ENCODE data around the gene NDUFB1.

Gene NDUFB1

DNA sequence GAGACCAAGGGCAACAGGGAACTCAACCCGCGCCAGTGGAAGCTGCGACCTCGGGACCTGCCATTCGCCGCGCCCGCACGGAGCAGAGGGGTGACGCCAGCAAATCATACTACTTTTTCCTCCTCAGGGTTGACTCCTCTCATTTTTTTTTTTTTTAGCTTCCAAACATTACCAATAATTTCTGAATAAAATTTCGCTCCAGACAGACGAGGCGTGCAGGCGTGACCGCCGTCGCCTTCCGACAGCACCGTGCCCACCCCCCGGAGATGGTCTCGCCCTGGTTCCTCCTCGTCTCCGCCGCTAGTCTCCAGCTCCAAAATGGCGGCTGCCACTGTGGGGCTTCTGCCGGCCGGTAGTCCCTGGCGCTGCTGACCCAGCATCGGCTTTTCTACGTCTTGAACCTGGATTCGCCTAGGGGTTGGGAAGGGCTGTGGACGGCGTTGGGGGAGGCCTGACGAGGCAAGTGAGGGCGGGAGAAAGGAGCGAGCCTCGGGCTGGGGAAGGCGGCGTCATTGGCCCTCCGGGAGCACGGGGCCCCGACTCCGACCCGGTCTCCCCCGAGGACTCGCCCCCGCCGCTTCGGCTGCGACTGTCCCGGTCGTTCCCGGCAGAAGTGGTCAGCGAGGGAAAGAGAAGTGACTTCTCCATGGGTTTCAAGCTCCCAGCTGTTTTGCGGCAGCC is at the start of gene NDUFB1, which contains the start of gene CPSF2:
Gene NDUFB1, minus strand, starts transcription at position 37 of the 681 bp plus-strand sequence. CDS start 4,069 bp downstream, outside the sequence.
Gene CPSF2, plus strand, starts transcription at position 300 of the 681 bp plus-strand sequence. CDS start 9,016 bp downstream, outside the sequence.
- peak; percentile 71 for DNase-seq (ENCODE audit: low read depth)

DNA sequence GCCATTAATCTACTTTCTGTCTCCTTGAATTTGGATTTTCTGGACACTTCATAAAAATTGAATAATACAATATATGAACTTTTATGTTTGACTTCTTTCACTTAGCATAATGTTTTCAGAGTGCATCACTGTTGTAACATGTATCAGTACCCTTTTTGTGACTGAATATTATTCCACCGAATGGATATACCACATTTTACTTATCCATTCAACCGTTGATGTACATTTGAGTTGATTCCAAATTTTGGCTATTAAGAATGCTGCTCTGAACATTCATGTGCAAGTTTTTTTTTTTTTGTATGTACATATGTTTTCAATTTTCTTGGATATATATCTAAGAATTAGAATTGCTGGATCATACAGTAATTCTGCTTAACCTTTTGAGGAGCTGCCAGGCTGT is 43.5 kb upstream of the NDUFB1 start:
- DNase-seq (ENCODE audit: low read depth): no peak

DNA sequence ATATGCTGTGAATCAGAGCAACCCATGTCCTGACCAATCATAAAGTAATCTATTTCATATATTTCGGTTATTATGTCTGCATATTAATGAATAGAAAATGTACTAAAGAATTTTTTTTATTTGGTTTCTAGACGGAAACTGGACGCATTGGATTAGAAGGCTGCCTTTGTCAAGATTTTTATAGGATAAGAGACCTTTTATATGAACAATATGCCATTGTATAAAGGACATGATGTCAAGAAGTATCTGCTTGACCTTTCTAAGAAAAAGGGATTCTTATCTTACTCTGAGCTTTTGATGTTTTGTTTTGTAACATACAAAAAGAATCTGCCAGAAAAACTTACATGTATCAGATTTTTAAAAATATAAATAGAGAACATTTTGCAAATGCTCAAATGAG is 40.0 kb upstream of the NDUFB1 start:
- DNase-seq (ENCODE audit: low read depth): no peak

DNA sequence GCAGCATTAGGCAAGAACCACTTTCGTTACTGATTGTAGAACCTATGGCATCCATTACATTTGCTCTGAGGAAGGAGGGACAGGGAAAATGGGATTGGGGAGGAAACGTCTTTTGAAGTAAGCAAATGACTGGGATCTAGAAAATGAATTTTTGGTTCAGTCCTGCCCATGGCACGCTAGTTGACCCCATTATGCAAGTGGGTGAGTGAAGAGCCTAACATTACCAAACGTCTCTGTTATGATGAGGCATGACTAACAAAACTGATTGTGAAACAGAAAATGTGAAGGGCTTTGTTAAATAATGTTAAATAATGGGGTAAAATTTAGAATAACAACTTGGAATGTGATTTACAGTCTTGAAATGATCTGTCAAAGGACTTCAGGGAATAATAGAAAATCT is 39.1 kb upstream of the NDUFB1 start:
- no peak for DNase-seq (ENCODE audit: low read depth)

DNA sequence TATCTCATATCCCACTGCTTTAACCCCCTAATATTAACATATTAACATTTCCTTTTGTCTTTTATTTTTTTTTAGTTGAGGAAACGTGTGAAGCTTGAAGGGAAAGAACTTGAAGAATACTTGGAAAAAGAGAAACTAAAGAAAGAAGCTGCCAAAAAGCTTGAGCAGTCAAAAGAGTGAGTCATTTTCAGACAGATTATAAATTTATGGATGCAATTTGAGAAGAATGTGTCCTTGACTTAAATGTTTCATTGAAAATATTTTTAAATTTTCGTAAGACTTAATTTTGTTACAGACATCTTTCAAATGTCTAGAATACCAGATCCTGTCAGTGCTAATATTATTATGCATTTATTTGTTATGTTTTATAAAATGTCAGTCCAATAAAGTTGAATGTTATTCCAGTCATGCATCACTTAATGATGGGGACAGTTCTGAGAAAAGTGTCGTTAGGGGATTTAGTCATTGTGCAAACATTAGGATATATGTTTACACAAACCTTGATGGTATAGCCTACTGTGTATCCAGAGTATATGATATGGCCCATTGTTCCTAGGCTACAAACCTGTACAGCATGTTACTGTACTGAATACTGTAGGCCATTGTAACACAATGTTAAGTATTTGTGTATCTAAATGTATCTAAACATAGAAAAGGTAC is 32.9 kb upstream of the NDUFB1 start:
- no peak for DNase-seq (ENCODE audit: low read depth)

DNA sequence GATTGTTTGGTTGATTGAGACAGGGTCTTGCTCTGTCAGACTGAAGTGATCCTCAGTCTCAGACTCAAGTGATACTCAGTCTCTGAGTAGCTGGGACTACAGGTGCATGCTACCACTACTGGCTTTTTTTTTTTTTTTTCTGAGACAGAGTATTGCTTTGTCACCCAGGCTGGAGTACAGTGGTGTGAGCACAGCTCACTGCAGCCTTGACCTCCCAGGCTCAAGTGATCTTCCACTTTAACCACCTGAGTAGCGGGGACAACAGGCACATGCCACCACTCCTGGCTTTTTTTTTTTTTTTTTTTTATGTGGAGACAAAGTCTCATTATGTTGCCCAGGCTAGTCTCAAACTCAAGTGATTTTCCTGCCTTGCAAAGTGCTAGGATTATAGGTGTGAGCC is 32.1 kb upstream of the NDUFB1 start:
- no peak for DNase-seq (ENCODE audit: low read depth)

DNA sequence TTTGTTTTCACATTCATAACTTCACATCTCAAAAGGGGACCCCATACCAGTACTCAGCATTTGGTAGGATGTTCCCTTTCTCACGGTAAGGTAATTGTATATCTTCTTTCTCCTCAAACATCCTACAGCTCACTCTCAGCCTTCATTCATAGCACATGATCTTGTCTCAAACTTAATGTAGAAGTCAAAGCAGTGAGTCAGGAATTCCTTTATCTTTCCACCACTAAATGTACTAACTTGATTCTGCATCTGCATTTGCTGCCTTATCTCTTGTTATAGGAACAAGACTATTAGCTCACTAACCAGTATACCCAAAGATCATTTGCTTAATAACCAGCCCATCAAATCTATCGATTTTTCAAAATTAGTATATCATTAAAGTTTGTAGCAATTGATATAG is 23.2 kb upstream of the NDUFB1 start:
- no peak for DNase-seq (ENCODE audit: low read depth)

DNA sequence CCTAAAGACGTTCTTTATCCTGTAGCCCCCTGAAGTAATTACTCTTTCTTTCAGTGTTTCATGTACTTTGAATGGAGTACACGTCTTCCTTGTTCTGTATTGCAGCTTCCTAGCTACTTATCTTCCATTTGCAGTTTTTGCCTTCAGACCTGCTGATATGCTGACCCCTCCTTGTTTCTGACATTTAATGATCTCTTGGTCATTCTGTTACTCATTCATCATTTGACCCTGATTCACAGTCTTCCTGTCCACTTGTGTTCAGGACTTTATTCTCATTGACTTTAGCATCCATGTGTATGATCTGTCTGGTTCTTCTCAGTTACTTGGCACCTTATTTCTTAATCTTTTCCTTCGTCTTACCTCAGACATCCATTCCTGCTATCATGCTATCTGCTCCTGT is 22.5 kb upstream of the NDUFB1 start:
- no peak for DNase-seq (ENCODE audit: low read depth)

DNA sequence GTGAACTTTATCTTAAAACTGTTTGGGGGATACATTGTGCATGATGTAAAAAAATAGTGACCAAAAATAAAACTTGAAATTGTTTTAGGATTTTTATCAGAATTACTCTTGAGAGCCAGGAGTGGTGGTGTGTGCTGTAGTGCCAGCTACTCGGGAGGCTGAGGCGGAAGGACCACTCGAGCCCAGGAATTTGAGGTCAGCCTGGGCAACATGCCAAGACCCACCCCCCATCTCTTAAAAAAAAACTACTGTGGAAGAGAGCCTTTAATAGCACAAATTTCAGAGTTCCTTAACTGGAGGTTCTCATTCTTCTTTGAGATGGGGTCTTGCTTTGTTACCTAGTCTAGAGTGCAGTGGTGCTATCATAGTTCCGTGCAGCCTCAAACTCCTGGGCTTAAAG is 21.8 kb upstream of the NDUFB1 start:
- DNase-seq (ENCODE audit: low read depth): no peak

DNA sequence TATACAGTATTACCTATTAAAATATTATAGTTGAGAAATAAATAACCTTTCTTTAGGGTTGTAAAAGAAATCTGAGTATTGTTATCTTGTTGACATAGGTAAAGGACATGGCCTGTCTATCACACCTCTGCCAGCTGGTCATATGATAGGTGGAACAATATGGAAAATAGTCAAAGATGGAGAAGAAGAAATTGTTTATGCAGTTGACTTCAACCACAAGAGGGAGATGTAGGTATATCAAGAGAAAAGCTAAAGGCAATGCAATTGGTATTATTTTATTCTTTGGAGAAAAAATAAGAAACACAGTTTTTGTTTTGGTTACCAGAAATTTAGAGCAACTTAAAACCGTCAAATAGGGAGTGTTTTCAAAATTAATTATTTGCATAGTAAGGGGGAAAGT is 13.8 kb upstream of the NDUFB1 start:
- no peak for DNase-seq (ENCODE audit: low read depth)

DNA sequence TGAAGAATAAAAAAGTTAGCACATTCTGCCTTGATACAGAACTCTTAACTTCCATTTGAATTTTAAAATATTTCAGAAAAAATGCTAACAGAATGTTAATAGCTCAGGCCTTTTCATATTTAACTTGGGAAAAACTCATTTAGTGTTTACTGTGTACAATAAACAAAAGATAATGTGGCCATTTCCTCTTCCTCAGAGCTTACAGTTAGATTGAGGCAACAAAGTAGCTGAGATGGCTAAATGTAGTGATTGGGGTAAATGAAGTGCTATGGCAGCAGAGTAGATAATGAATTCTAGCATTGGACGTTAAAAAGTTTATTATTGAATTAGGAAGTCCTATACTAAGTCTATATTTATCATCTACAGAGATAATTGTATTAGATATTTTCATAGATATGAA is 12.9 kb upstream of the NDUFB1 start:
- no peak for DNase-seq (ENCODE audit: low read depth)

DNA sequence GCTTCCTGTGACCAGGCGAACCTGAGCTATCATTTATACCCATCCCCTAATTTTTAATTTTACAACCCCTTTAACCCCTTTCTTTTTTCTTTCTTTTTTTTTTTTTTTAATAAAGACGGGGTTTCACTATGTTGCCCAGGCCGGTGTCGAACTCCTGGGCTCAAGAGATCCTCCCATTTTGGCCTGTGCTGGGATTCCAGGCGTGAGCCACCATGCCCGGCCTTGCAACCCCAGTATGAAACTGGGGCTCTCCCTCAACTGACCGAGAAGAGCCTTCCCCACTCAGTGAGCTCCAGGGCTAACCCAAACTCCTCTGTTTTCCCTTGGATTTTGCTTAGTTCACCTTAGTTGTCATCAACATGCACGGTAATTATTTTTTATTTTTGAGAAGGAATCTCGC is 1.3 kb upstream of the NDUFB1 start:
- no peak for DNase-seq (ENCODE audit: low read depth)

DNA sequence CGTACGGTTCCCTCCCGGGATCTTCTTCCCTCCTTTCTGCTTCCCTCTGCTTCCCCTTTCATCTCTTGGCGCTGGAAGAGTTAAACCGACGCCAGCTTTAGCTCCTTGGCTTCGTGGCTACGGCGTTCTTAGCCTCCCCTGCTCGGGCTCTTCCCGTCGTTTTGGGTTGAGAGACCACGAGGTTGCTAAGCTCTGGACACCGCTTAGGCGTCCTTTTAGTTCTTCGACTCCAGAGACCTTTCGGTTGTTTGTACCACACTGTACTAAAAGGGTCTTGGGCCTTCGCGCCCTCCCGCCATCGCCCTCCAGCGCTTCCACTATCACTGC is 808 bp upstream of the NDUFB1 start:
- DNase-seq (ENCODE audit: low read depth): no peak

DNA sequence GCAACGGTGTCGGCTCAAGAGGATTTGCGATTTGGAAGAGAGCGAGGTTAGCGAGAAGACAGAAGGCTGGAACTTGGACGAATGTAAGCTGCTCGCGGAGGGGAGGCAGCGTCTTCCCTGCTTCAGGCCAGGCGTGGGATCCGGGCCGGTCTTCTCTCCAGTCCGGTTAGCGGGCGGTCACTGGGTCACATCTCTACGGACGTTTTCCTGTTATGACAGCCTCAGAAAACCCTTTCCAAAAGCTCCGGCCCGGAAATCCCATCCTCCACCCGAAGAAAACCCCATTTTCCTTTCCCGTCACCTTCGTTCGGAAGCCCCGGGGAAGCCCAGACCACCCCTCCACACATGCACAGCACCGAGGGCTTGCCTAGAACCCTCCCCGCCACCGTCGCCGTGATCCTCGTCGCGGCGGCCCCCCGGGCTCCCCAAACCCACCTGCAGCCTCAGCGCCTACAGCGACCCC is 268 bp downstream of the NDUFB1 start:
- DNase-seq (ENCODE audit: low read depth): no peak

DNA sequence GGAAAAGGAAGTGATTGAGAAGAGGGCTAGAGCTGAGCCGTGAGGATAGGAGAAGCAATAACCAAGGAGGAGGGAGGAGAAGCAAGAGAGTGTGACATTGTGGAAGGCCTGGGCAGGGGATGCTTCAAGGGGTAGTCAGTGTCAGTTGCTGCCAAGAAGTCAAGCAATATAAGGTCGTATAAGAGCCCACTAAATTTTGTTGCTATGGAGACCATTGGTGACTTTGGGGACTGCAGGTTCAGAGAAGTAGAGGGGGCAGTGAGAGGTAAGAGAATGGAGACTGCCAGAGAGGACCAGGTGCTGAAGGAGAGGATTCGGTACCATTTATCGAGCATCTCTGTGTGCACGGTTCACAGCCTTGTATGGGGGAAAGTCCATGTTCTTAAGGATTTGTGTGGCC is 12.0 kb downstream of the NDUFB1 start:
- no peak for DNase-seq (ENCODE audit: low read depth)

DNA sequence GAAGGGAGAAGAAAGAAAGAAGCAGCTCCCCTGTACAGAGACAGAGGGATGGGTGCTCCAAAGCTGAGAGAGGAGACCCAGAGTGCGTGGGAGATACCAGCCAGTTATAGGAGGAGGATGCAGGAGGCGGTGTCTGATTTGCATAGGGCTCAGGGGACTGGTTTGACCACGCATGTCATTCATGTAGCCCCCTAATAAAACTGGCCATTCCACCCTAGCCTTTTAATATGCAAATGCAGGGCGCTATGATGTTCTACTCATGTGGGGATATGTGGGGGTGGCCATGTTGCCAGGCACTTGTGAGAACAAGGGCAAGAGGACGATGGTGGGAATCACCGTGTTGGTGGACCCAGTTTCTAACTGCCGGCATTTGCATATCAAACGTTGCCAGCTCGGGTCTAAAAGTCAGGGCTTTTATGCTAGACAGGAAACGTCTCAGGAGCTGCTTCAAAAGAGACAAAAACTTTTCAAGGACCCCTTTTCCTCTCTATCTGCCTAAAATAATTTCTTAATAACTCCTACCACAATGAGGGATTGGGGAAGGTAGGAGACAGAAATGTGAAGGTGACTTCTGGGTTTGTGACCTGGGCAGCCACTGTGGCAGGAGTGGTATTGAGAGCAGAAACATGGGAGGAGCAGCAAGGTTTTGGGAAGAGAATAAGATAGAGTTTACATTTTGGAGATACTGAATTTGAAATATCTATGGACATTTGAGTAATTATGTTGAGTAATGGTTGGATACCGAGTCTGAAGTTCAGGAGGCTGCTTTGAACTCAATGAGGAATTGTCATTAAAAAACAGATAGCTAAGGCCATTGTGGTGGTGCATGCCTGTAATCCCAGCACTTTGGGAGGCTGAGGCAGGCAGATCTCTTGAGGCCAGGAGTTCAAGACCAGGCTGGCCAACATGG is 12.9 kb downstream of the NDUFB1 start:
- no peak for DNase-seq (ENCODE audit: low read depth)

DNA sequence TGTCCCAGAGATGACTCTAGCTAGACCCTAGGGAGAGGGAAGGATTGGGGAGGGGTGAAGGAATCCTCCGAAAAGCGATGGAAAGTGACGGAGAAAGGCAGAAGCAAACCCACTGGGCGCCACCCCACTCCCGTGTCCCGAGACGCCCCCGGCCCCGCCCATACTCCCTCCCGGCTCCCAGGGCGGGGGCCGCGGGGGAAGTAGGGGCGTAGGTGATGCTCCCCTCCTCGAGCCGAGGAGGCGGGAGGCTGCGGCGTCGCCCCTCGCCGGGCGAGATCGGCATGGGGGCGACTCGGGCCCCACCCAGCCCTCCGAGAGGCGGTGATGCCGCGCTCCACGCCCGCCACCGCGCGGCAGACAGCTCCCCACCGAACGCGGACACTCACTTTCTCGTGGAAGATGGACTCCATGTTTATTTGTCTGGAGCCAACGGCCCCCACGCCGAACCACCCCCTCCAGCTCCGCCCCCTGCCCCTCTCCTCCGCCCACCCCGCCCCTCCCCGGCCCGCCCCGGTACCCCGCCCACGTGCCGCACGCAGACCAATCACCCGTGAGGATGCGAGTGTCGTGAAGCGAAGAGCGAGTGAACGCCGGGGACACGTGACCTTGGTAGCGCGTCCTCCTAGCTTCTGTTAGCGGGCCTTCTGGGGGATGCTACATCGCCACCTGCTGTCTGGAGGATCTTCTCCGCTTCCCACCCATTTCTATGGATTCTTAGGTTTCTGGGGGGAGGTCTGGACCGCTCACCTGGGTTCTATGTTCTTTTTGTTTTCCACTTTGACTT is 15.2 kb downstream of the NDUFB1 start, which contains the start of gene ATXN3:
Gene ATXN3, minus strand, starts transcription at position 440 of the 784 bp plus-strand sequence. Its CDS starts 30 bp downstream, at position 410.
- DNase-seq (ENCODE audit: low read depth): peak; percentile 95

DNA sequence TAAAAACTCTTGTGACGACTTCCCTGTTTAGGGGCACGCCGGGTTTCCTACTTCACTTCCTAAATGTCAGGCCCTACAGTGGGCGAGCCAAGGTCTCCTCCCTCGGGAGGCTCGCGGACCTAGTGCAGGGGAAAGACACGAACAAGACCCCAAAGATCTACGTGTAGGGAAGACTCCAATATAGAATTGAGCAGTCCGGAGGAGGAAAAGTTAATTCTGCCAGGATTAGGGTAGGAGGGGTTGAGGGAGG is 15.7 kb downstream of the NDUFB1 start:
- no peak for DNase-seq (ENCODE audit: low read depth)

DNA sequence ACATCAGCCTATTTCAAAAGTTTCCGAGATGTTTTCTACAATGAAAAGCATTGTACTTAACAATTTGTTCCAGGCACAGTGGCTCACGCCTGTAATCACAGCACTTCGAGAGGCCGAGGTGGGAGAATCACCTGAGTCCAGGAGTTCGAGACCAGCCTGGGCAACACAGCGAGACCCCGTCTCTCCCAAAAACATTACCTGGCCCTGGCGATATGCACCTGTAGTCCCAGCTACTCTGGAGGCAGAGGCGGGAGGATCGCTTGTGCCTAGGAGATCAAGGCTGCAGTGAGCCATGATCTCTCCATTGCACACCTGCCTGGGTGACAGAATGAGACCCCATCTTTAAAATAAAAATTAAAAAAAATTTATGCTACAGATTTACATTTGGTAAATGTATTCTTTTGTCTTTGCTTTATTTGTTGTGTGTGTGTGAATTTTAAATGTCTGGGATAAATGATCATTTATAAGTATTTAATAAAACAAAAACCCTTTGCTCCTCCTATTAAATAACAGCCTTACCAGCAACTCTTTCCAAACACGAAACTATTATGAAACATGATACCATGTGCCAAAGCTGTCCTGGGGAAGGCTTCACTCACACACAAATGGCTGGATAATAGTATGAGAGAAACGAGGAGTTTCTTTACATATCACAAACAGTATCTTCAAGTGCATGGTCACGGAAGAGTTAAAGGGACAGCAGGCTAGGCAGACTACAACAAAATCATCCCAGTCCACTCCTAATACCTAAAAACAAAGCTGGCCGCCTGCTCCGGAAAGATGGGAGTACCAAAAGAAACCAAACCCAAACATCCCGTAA is 16.2 kb downstream of the NDUFB1 start:
- no peak for DNase-seq (ENCODE audit: low read depth)

DNA sequence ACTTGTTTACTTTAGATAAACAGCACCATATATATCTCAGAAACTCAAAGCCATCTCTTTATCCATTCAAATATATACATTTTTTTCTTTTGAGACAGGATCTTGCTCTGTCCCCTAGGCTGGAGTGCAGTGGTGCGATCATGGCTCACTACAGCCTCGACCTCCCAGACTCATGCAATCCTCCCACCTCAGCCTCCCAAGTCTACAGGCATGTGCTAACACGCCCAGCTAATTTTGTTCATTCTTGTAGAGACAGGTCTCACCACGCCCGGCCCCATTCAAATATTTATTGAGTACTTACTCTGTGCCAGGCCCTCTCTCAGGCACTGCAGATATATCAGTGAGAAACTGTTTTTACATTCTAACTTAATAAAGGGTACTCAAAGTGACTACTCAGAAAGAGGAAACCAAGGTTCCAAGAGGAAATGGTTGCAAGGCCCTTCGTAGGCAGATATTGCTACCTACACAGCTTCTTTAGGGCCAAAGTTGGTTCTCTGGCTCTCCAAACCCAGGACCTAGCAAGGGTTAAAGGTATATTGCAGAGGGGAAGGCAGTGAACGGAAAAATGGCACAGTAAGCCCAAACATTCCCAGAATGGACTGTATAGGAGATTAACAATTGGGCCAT is 18.0 kb downstream of the NDUFB1 start:
- DNase-seq (ENCODE audit: low read depth): no peak

DNA sequence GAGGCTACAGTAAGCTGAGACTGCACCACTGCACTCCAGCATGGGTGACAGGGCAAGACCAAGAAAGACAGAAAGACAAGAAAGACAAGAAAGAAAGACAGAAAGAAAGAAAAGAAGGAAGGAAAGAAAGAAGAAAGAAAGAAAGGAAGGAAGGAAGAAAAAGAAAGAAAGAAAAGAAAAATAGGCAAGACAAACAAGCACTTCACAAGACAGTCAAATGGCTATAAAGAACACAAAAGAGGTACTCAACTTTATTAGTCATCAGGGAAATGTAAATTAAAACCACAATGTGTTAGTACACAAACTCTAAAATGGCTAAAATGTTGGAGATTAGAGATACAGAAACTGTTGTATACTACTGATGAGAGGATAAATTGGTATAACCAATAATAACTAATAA is 21.7 kb downstream of the NDUFB1 start:
- DNase-seq (ENCODE audit: low read depth): no peak

Measured in T-helper 22 cell (primary cell).